GM15510 (cell line): ENCODE measurements around the gene CXXC5.

Experiments
- POLR2A ChIP-seq: IDR thresholded peaks from 3 replicates; pipeline ENCODE4 v1.6.1; 2011; ENCODE audit warnings: borderline replicate concordance; ENCODE audit not compliant: insufficient read length; ENCODE audit errors: extremely low read depth

CXXC5 gene

GRCh38 chr5:139637438-139638089 lies 10.6 kb upstream of the CXXC5 start:
- no peak for TF ChIP-seq POLR2A

DNA sequence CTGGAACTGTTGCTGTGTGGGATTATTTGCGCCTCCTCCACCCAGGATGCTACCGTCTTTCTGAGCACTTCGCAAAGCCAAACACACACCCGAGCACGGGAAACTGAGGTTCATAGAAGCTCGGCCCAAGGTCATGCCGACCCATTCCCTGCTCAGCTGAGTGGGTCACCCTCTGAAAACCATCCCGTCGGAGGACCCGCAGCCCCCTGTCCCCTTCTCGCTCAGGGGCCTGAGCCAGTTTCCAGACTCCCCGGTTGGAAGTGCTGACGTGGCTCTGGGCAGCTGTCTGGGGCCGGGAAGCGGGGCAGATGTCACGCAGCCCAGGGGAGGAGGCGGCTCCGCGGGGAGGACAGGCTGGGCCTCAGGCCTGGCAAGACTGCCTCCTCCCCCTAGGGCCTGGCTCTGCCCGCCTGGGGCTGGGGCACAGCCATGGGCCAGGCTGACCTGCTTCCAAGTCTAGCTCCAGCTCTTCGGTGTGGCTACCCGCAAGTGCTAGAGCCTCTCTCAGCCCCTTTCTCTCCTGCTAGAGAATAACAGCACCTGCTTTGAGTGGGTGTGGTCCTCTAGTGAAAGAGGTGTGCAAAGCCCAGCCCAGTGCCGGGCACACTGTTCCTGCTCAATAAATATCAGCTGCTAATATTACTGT lies 9.9 kb upstream of the CXXC5 start:
- TF ChIP-seq POLR2A, result no peak

DNA sequence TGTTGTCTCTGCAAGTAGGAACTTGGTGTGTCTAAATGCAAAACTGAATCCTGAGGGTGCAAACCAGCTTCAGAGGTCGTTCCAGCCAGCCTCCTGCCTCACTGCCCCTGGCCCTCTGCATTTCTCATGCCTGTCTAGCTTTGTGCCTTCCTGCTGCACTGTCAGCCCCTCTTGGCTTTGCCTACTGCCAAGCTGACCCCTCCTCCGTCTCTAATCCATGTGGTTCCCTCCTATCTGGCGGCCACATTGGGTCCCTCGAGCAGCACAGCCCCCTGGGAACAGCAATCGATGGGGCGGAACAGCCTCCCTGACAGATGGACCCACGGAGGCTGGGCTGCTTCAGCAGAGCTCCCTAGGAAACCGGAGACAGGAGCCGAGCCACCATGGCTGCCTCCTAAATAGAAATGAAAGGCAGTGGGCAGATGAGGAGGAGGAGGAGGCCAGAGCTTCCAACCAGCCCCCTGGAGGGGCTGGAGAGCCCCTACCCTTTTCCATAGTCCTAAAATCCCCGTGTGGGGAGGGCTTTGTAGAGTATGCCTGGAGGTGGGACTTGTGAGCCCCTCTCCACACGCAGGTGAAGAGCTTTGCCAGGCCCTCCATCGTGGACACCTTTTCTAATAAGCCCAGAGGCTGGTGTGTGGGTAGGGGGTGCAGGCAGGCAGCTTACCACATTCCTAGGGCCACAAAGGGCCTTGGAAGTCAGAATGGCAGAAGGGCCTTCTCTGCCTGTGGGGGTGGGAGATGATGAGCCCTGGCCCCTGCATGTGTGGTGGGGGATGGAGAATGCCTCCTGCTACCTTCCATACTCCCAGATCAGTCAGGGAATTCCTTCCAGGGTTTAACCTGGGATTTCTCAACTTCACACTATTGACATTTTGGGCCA lies 9.2 kb upstream of the CXXC5 start:
- TF ChIP-seq POLR2A, result no peak

DNA sequence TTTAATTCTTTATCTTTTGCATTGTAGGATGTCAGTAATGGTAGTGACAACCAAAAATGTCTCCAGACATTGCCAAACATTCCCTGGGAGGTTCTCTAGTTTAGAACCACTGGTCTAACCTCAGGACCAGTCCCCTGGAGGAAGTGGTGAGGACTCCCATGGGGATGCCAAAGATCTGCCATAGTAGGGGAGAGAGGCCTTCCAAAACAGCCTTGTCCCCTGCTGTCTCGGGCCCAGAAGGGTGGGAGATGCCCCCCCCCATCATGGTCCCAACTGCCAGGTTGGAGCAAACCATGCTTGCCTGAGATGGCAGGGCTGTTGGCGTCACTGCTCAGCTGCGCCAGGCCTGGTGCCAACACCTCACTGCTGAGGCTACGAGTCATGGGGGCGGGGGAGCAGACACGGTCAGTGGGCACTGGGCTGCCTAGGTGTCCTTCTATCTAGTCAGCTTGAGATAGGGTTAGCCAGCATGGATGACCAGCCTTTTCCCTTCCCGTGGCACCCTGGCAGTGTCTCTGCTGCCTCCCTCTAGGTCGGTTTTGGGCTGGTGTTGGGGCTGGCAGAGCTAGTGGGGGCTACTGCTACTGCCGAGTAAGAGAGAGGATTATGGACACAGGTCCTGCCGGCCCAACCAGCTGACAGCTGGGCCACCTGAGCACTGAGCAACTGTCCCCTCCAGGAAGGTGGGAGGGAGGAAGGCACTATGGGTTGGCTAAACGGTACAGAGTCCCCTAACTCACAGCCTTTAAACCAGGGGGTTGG lies 8.3 kb upstream of the CXXC5 start:
- TF ChIP-seq POLR2A, result no peak

GRCh38 chr5:139640421-139641115 lies 7.6 kb upstream of the CXXC5 start:
- TF ChIP-seq POLR2A, result no peak

DNA sequence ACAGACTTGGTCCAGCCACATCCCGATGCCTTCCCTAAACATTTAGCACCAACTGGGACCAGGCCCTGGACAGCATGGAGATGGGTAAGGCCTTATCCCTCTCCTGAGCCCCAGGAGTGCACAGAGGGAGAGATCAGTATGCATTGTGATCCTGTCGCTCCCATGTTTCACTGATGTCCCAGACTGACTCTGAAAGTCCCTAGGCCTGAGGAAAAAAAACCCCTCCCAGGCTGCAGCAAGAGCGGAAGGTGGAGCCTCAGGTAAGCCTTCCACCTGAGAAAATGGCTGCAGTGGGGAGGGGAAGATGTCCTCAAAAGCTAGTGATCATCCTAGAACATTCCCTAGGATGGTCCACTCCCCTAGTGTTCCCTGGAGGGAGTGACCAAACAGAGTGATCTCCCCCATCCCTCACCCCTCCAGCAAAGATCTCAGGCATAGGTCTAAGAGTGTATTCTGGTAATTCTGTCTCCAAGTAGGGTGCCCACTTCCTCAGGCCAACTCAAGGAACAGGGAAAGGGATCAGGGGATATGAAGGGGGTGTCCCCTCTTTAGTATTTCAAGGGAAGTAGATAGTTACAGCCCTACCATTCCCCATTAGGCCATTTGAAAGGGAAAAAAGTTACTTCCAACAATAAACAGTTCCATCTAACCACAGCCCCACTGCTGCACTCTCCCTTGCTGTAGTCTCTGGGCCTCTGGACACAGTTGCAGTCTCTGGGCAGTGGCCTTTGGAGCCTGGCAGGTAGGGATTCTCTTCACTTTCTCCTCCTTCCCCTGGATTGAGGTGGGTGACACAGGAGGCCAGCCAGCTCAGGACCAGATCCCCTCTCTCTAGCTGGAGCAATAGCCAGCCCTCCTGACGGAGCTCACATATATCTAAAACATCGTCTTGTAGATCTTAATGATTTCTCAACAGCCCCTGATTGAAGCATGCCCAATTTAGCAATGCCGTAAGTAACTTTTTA lies 6.8 kb upstream of the CXXC5 start:
- TF ChIP-seq POLR2A, result no peak

GRCh38 chr5:139642213-139642612 lies 5.9 kb upstream of the CXXC5 start:
- no peak for TF ChIP-seq POLR2A

DNA sequence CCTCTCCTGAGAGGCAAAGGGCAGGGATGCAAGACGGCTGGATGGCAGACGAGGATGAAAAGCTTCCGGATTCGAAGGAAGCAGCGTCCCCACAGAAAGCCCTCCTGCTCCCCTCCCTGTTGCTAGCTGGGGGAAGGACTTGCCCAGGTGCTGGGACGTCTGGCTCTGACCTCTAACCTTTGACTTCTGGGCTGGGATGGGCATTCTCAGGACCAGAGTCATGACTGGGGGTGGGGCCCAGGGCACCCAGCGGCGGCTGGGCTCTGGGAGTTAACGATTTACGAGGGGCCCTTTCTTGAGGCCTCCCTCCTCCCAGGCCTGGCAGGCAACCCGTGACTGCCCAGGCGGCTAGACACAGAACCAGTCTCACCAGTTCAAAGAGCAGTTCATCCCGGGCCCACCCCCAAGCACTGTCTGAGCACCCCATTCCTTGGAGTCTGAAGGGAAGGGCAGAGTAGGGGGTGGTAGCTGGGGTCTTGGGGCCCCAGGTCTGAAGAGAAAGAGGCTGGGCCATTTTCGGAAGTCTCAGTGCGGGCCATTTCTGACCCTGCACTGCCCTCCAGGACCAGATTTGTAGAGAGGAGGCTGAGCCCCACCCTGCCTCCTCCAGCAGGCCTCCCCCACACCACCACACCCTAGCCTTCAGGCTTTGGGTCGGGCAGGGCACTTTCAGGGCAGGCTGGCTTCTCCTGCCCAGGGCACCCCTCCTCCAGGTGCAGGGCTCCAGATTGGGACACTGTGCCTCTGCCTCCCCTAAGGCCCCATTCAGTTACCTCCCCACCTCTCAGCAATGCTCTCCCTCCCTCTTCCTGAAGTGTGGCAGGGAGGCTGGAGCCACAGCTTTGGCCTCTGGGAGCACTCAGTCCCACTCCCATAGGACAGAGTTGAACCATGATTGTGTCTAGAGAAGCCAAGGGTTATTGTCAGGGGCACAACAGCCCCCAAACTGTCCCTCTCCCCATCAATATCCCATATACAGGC lies 5.0 kb upstream of the CXXC5 start:
- TF ChIP-seq POLR2A, result no peak

- no peak for TF ChIP-seq POLR2A
Observed at GRCh38 chr5:139644001-139644456, 4.1 kb upstream of the CXXC5 start.

DNA sequence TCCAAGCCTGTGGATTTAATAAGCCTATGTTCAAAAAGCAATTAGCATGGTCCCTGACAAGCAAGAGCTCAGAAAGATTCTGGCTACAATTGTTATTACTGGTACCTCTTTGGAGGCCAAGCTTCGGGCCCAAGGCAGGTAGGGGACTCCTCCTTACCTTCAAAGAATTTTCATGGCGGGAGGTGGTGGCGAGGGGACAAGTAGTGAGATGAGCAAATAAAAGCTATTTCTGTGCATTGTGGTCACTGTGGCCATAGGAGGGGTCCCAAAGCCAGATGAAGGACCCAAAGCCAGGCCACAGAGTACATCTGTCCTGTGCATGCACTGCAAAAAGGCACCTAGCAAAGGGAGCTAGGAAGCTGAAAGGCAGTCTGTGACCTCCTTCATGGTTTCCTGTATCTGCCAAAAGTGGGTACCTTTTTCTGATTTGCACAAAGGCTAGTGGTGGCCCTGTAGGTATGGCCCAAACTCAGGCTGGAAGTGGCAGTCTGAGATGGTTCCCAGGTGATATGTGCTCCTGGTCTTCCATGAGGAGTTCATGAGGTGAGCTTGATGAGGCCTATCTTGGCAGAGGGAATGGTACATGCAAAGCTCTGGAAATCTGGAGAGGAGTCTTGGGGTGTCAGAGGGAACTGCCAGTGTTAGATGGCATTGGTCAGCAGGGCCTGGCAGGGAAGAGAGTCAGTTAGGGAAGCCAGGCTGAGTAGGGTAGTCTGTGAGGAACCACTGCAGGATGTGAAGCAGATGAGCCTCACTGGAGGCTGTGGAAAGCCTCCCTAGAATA lies 3.3 kb upstream of the CXXC5 start:
- TF ChIP-seq POLR2A, result no peak

GRCh38 chr5:139645430-139645871 lies 2.7 kb upstream of the CXXC5 start:
- no peak for TF ChIP-seq POLR2A
